Jurkat, Clone E6-1 (cell line): ENCODE data around the gene RASGRF2.
"Not testable (repeated sequence)": the region's sequence is repeated elsewhere in the genome, so short reads cannot be mapped to it uniquely, and the experiment has no call there.

ENCODE experiments used
- DNase-seq: peaks from one replicate; pipeline ENCODE4 v3.0.0-alpha.2; 2011; ENCODE audit warnings: low read depth, low spot score
- H3K4me3 ChIP-seq: 2 replicates; pipeline ENCODE4 v1.5.1; 2011; ENCODE audit warnings: mild to moderate bottlenecking, low read length, control low read depth, moderate library complexity

The RASGRF2 gene

GRCh38 chr5:81010336-81011169 lies 50.4 kb downstream of the RASGRF2 start:
- no peak for DNase-seq
- H3K4me3 ChIP-seq = no peak overlapping the region

- H3K4me3 ChIP-seq = no peak overlapping the region
- DNase-seq = peak; percentile 30
Observed at GRCh38 chr5:81014348-81014747, 54.2 kb downstream of the RASGRF2 start.

GRCh38 chr5:81016116-81016515 lies 56.0 kb downstream of the RASGRF2 start:
- H3K4me3 ChIP-seq = no peak overlapping the region
- DNase-seq = no peak

- DNase-seq = no peak
- no peak overlapping the region for H3K4me3 ChIP-seq
Observed at GRCh38 chr5:81017320-81017719, 57.2 kb downstream of the RASGRF2 start.

DNA sequence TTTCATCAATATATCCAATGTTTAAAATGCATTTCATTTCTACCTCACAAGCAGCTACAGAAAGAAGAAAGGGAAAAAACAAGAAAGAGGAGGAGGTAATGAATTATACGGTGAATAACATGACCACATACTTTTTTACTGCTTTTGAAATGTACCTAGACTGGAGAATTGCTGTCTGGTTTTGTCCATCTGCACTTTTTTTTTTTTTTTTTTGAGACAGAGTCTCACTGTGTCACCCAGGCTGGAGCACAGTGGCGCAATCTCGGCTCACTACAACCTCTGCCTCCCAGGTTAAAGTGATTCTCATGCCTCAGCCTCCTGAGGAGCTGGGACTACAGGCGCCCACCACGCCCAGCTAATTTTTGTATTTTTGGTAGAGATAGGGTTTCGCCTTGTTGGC lies 58.4 kb downstream of the RASGRF2 start:
- not testable (repeated sequence) for H3K4me3 ChIP-seq, DNase-seq

DNA sequence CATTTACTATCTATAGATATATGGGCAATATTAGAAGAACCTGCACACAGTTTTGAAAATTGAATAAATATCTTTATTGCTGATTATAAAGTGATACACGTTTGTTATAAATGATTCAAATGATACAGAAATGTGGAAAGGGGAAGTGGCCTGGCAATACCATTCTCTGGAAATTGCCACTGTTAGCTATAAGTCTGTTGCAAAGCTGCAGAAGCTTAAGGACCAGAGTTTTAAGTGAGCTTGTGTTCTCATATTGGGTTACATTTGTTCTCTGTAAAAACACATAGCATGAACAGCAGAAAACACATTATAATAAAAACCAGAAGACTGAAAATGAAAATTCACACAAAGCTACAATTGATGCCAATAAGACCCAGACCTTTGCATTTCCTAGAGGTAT lies 59.6 kb downstream of the RASGRF2 start:
- DNase-seq = no peak
- no peak overlapping the region for H3K4me3 ChIP-seq

GRCh38 chr5:81020478-81021167 lies 60.5 kb downstream of the RASGRF2 start:
- H3K4me3 ChIP-seq = no peak overlapping the region
- no peak for DNase-seq

- no peak for DNase-seq
- no peak overlapping the region for H3K4me3 ChIP-seq
Observed at GRCh38 chr5:81021486-81021885, 61.3 kb downstream of the RASGRF2 start.

DNA sequence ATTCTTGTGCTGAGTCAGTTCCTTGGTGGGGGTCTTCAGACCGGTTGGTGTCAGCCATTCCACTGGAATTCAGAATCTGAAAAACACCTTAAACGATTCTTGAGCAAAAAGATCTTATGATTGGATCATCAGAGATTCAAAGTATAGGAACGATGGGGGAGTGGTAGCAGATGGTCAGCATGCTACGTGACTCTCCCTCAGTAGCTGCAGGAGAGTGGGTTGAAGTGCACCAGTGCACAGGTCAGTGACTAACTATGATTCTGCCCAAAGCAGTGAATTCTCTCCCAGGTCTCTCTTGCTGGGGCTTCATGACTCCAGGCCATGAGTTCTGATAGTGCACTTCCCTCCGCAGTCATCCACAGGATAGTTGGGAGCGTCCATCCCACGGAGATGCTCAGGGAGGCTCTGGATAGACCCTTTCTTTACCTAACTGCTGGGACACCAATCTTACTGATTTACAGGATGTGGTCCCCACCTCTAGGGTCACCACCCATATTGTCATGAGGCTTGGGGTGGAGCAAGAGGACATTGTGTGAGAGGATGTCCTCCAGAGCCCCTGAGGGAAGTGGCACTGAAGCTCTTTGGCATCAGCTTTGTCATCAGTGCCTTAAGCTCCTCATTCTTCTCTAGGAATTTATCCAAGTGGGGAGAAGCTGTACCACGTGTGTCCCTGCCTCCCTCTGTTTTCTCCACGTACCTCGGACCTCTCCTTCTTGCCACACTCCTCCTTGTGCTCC lies 62.0 kb downstream of the RASGRF2 start:
- no peak for DNase-seq

GRCh38 chr5:81022688-81023084 lies 62.5 kb downstream of the RASGRF2 start:
- DNase-seq = no peak
- H3K4me3 ChIP-seq = no peak overlapping the region

More for the DNA sequence above, 62.0 kb downstream of the RASGRF2 start:
- H3K4me3 ChIP-seq = no peak overlapping the region

DNA sequence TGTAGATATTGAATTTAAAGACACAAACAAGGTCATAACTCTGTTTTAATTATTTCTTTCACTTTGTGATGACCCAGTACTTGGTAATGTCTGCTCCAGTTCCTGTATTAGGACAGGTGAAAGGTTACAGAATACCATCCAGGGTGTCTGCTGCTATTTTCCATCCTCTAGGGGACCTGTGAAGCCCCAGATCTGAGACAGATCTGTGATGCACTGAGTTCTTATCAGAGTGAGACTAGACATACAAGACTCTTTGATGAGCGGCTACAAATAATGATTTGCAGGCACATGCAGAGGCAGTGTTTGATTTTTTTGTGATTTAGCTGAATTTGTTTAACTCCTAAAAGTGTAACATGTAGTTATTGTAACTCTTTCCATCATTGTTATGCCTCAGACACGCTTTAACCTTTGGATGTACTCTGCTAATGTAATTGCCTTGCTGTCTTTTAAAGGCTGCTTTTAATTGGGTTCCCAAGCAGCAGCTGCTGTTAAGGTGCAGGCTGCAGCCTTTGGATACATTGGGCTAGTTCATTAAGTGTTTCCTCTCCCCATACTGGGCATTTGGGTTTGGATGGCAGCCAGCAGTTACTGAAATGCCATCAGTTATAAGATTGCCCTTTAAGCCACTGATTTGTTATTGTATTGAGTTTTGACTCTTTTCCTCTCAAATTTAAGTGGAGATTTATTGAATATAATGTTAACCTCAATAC lies 63.3 kb downstream of the RASGRF2 start:
- H3K4me3 ChIP-seq = no peak overlapping the region
- no peak for DNase-seq

GRCh38 chr5:81027481-81028058 lies 67.4 kb downstream of the RASGRF2 start:
- H3K4me3 ChIP-seq = no peak overlapping the region
- DNase-seq = no peak

DNA sequence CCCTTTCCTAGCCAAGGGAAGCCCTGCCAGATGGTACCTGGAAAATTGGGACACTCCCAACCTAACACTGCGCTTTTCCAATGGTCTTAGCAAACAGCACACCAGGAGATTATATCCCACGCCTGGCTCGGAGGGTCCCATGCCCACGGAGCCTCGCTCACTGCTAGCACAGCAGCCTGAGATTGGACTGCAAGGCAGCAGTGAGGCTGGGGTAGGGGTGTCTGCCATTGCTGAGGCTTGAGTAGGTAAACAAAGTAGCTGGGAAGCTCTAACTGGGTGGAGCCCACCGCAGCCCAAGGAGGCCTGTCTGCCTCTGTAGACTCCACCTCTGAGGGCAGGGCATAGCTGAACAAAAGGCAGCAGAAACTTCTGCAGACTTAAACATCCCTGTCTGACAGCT lies 68.7 kb downstream of the RASGRF2 start:
- not testable (repeated sequence) for H3K4me3 ChIP-seq, DNase-seq

DNA sequence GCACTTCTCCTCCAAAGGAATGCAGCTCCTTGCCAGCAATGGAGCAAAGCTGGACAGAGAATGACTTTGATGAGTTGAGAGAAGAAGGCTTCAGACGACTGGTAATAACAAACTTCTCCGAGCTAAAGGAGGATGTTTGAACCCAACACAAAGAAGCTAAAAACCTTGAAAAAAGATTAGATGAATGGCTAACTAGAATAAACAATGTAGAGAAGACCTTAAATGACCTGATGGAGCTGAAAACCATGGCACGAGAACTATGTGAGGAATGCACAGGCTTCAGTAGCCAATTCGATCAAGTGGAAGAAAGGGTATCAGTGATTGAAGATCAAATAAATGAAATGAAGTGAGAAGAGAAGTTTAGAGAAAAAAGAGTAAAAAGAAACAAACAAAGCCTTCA lies 69.6 kb downstream of the RASGRF2 start:
- not testable (repeated sequence) for DNase-seq, H3K4me3 ChIP-seq

GRCh38 chr5:81030236-81031034 lies 70.3 kb downstream of the RASGRF2 start:
- H3K4me3 ChIP-seq, DNase-seq: not testable (repeated sequence)

GRCh38 chr5:81035522-81035921 lies 75.4 kb downstream of the RASGRF2 start:
- DNase-seq = no peak
- H3K4me3 ChIP-seq = no peak overlapping the region

DNA sequence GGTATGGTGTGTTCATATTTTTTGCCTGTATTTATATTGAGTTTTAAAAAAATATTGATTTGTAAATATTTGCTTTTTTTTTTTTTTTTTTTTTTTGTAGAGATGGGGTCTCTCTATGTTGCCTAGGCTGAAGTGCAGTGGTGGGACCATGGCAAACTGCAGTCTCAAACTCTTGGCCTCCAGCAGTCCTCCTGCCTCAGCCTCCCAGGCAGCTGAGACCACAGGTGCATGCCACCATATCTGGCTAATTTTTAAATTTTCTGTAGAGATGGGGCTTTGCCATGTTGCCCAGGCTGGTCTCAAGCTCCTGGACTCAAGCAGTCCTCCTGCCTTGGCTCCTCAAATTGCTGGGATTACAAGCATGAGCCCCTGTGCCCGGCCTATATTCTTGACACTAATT lies 78.3 kb downstream of the RASGRF2 start:
- no peak for DNase-seq
- H3K4me3 ChIP-seq = no peak overlapping the region

GRCh38 chr5:81044868-81045267 lies 84.7 kb downstream of the RASGRF2 start:
- H3K4me3 ChIP-seq = no peak overlapping the region
- DNase-seq = no peak
